ENCODE data around the gene ITIH3.

The ITIH3 gene

DNA sequence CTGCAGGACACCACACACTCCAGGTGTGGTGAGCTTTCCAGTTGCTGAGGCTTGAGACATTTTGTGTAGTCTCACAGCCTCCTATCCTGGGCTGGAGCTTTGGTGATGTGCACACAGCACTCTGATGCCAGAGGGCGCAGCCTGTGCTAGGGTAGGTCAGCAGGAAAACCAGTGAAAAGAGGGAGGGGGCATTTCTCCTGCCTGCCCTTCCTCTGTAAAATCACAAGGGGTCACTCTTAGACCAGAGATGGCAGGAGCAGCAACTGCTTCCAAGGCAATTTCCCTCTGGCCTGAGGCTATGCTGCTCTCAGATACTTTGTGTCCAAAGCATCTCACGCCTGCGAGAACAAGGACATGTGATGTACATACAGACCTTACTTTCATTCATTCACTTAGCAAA, 56.8 kb downstream of the ITIH3 start:
- Histone ChIP-seq H3K27ac (peak overlapping the region in 8 of 11 experiments; percentile 4 to 85 (median 42); a peak in 13 of 22 replicates), H3K9me3 (replicated peaks in 1 of 11) (no peaks in the 10 kb centered on the region), H3K4me2 (peak overlapping the region in 8 of 11 experiments; percentile 29 to 69 (median 45); a peak in 14 of 22 replicates), H3K27me3 (no peaks in the 10 kb centered on the region), H3K4me1 (peaks cover 26 to 55% (median 50%) of the 10 kb centered on the region in 10 experiments), H3K36me3 (peaks cover 14 to 78% (median 44%) of the 10 kb centered on the region in 11 experiments), H4K20me1 (peaks cover 0 to 12% (median 0%) of the 10 kb centered on the region in 11 experiments; a peak in 5 of 22 replicates), H3K4me3 (no peak overlapping the region), H3K9ac (peak overlapping the region in 6 of 11 experiments; percentile 10 to 57 (median 50); a peak in 11 of 22 replicates)
- TF ChIP-seq Cebpa-rat (IDR thresholded peaks at IDR 0.05) = no peak

DNA sequence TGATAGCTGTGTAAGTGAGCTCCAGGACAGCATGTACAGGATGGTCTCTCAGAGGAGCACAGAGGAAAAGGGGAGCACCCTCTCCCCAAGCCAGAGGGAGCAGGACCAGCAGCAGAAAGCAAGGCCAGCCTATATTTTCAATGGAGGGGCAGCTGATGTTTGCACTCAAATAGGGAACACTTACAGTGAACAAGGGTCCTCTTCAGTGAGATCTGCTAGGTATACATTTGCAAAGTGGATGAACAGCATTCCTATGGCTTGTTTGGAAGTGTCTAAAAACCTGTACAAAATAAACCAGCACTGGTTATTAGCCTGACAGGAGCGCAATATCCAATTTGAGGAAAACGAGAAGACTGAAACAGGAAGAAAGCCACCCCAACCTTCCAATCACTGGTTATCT, 57.8 kb downstream of the ITIH3 start:
- Histone ChIP-seq H3K4me2 (no peak overlapping the region), H3K9me3 (replicated peaks in 1 of 11) (no peaks in the 10 kb centered on the region), H3K4me3 (no peak overlapping the region), H3K9ac (no peak overlapping the region; a peak in 1 of 22 replicates), H4K20me1 (peaks cover 0 to 14% (median 6%) of the 10 kb centered on the region in 11 experiments; a peak in 5 of 22 replicates), H3K27me3 (no peaks in the 10 kb centered on the region), H3K36me3 (peaks cover 14 to 78% (median 44%) of the 10 kb centered on the region in 11 experiments), H3K27ac (no peak overlapping the region), H3K4me1 (peaks cover 16 to 44% (median 39%) of the 10 kb centered on the region in 10 experiments)
- TF ChIP-seq Cebpa-rat (IDR thresholded peaks at IDR 0.05) = no peak

DNA sequence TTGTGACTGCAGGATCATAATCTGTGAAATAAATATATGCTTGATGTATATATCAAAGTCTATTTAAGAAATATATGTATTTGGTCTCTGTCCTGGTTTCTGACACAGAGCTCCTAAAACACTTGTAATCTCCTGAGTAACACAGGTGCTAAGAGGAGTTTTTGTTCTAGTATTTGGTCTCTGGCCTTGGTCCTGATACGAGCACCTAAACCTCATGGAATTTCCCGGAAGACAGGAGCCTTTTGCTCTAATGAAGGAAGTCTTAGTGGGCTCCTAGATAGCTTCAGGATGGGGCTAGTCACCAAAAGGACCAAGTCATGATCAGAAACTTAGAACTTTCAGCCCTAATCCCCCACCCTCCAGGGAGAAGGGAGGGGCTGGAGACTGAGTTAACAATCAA, 59.4 kb downstream of the ITIH3 start:
- no peak for TF ChIP-seq Cebpa-rat (IDR thresholded peaks at IDR 0.05)
- peaks cover 5 to 28% (median 23%) of the 10 kb centered on the region in 10 experiments for H3K4me1 ChIP-seq
- H3K36me3 ChIP-seq = peaks cover 14 to 63% (median 36%) of the 10 kb centered on the region in 11 experiments
- H3K4me3 ChIP-seq = no peak overlapping the region
- no peaks in the 10 kb centered on the region for H3K9me3 ChIP-seq (replicated peaks in 1 of 11)
- peak overlapping the region in 1 of 11 experiments; percentile 19; a peak in 1 of 22 replicates for H3K9ac ChIP-seq
- H3K4me2 ChIP-seq = no peak overlapping the region
- no peak overlapping the region for H3K27ac ChIP-seq
- peaks cover 0 to 22% (median 8%) of the 10 kb centered on the region in 11 experiments; a peak in 6 of 22 replicates for H4K20me1 ChIP-seq
- H3K27me3 ChIP-seq = no peaks in the 10 kb centered on the region

DNA sequence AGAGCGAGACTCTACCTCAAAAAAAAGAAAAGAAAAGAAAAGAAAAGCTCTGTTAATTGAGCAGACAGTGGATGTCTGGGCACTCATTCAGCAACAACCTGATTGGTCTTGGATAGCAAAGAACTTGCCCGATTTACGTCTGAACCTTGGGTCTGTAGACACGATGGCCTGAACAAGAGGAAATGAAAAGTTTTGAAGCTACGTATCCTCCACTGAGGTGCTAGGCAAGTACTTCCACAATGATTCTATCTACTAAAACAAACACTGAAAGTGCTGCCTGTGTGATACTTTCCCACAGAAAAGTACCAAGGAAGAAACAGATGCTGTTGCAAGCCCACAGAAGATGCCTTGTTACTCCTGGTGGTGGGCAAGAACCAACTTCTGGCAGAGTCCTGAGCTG, 62.1 kb downstream of the ITIH3 start:
- no peak overlapping the region for H3K4me2 ChIP-seq
- no peak overlapping the region for H3K27ac ChIP-seq
- H3K9ac ChIP-seq = no peak overlapping the region
- no peaks in the 10 kb centered on the region for H3K9me3 ChIP-seq (replicated peaks in 1 of 11)
- no peak for TF ChIP-seq Cebpa-rat (IDR thresholded peaks at IDR 0.05)
- H3K27me3 ChIP-seq = no peaks in the 10 kb centered on the region
- no peak overlapping the region for H3K4me3 ChIP-seq
- H4K20me1 ChIP-seq = peaks cover 0 to 43% (median 27%) of the 10 kb centered on the region in 11 experiments; a peak in 11 of 22 replicates
- peaks cover 0 to 4% (median 0%) of the 10 kb centered on the region in 10 experiments; a peak in 2 of 20 replicates for H3K4me1 ChIP-seq
- H3K36me3 ChIP-seq = peaks cover 9 to 55% (median 29%) of the 10 kb centered on the region in 11 experiments

DNA sequence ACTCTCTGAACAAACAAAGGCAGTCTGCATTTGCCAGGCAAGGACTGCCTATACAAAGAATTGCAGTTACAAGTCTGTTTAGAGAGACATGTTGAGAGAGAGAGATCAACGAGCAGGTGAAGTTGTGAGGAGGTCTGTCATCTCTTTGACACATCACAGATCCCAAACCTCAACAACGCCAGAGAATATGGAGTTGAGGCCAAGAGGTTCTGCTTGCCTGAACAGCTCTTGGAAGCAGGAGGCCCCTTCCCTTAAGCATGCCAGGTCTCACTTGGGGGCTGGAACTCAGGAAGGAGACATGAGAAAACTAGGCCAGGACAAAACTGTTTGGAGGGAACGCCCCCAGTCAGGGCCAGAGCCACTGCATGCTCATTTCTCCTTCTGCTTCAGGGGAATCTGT, 62.5 kb downstream of the ITIH3 start:
- H3K9me3 ChIP-seq (replicated peaks in 1 of 11) = no peaks in the 10 kb centered on the region
- H3K4me2 ChIP-seq = no peak overlapping the region
- no peaks in the 10 kb centered on the region for H3K27me3 ChIP-seq
- no peak overlapping the region for H3K9ac ChIP-seq
- peaks cover 4 to 50% (median 27%) of the 10 kb centered on the region in 11 experiments for H3K36me3 ChIP-seq
- H3K4me3 ChIP-seq = no peak overlapping the region
- H3K27ac ChIP-seq = no peak overlapping the region
- no peaks in the 10 kb centered on the region for H3K4me1 ChIP-seq
- peaks cover 0 to 47% (median 29%) of the 10 kb centered on the region in 11 experiments; a peak in 11 of 22 replicates for H4K20me1 ChIP-seq
- TF ChIP-seq Cebpa-rat (IDR thresholded peaks at IDR 0.05) = no peak

DNA sequence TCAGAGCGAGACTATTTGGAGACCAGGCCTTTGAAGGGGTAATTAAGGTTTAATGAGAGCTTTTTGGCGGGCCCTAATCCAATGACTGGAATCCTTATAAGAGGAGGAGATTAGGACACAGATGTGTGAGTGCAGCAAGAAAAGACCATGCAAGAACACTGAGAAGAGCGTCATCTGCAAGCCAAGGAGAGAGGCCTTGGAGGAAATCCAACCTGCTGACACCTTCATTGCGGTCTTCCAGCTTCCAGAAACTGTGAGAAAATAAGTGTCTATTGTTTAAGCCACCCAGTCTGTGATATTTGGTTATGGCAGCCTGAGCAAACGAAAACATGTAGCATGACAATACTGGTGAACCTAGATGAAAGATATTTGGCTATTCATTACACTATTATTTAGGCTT, 63.3 kb downstream of the ITIH3 start:
- Histone ChIP-seq H3K4me1 (no peaks in the 10 kb centered on the region), H3K9me3 (replicated peaks in 1 of 11) (peaks cover 0 to 4% (median 3%) of the 10 kb centered on the region in 11 experiments; a peak in 11 of 22 replicates), H3K36me3 (peaks cover 3 to 44% (median 27%) of the 10 kb centered on the region in 11 experiments; a peak in 17 of 22 replicates), H3K4me3 (no peak overlapping the region), H3K27ac (no peak overlapping the region), H3K4me2 (no peak overlapping the region), H3K27me3 (no peaks in the 10 kb centered on the region), H3K9ac (no peak overlapping the region), H4K20me1 (peaks cover 0 to 53% (median 29%) of the 10 kb centered on the region in 11 experiments; a peak in 11 of 22 replicates)
- TF ChIP-seq Cebpa-rat (IDR thresholded peaks at IDR 0.05) = no peak

All from BLaER1 treated with 17β-estradiol and CSF1 and Interleukin-3, amounts not matched to agents 10 nM and 100 nM (cell line).